Panc1 (cell line): Measurements from ENCODE around the gene ABHD12. TPM values are rescaled to one million over a fixed set of nuclear protein-coding genes. Genes with fewer than 3 reads are reported as not detected.

Experiments
- ATAC-seq: fragments of 200-7000 bp; cut with Tn5 transposase; 2 replicates; pipeline ENCODE4 v1.9.1; 2020; ENCODE audit warnings: mild to moderate bottlenecking, moderate library complexity
- BruUV-seq: library from RNA; stranded (reverse); fragments of 400-500 nt; replicated peaks from 2 replicates; lab custom pipeline; 2021; lab: Mats Ljungman, UMichigan
- CTCF ChIA-PET: fragments of 300-600 bp; sonication (Branson Sonifier 250); formaldehyde crosslinking; loops from one replicate; lab custom pipeline; 2022; ENCODE audit warnings: antibody characterized with exemption; lab: Charles Lee
- POLR2A ChIA-PET: fragments of 300-600 bp; sonication (Branson Sonifier 250); formaldehyde crosslinking; loops from one replicate; lab custom pipeline; 2022; ENCODE audit warnings: antibody characterized with exemption; lab: Charles Lee
- DNase-seq: peaks from one replicate; pipeline ENCODE4 v3.0.0-alpha.2; 2010; ENCODE audit warnings: low read depth, low spot score
- H3K27ac ChIP-seq: 2 replicates; pipeline ENCODE4 v1.5.1; 2011; ENCODE audit warnings: mild to moderate bottlenecking, low read length, inconsistent platforms
- H3K27me3 ChIP-seq: fragments of 200-500 bp; sonication (Bioruptor generic); 2 replicates; pipeline ENCODE4 v1.6.0; 2014; ENCODE audit warnings: low read length, inconsistent platforms; ENCODE audit not compliant: control insufficient read depth, insufficient read depth
- H3K36me3 ChIP-seq: fragments of 200-500 bp; sonication (Bioruptor generic); 2 replicates; pipeline ENCODE4 v1.5.1; 2014; ENCODE audit warnings: inconsistent platforms, mild to moderate bottlenecking, low read length, moderate library complexity; ENCODE audit not compliant: control insufficient read depth, insufficient read depth
- H3K4me1 ChIP-seq: 2 replicates; pipeline ENCODE4 v1.5.1; 2011; ENCODE audit warnings: inconsistent platforms, mild to moderate bottlenecking, low read length, moderate library complexity; ENCODE audit not compliant: control insufficient read depth, insufficient read depth
- H3K4me3 ChIP-seq, 2 experiments: 2 replicates each; pipeline ENCODE4 v1.5.1; 2011 to 2012; ENCODE audit warnings: low read depth in 2 of 2, low read length in 2 of 2, mild to moderate bottlenecking in 2 of 2, inconsistent platforms in 1 of 2, moderate library complexity in 1 of 2
- H3K9me3 ChIP-seq: fragments of 200-500 bp; sonication (Bioruptor generic); 2 replicates; pipeline ENCODE4 v1.5.1; 2014; ENCODE audit warnings: low read depth, mild to moderate bottlenecking, inconsistent platforms, low read length, moderate library complexity; ENCODE audit not compliant: control insufficient read depth, insufficient read depth
- POLR2AphosphoS5 ChIP-seq: IDR thresholded peaks from 2 replicates; pipeline ENCODE4 v1.6.1; 2012; ENCODE audit warnings: mild to moderate bottlenecking, low read depth, low read length, moderate library complexity
- SIN3A ChIP-seq: IDR thresholded peaks from 2 replicates; pipeline ENCODE4 v1.6.1; 2012; ENCODE audit warnings: low read depth, mild to moderate bottlenecking, low read length, moderate library complexity, borderline replicate concordance; ENCODE audit not compliant: insufficient read depth
- TCF7L2 ChIP-seq: IDR thresholded peaks from 2 replicates; pipeline ENCODE4 v1.6.1; 2011; ENCODE audit warnings: mild to moderate bottlenecking, low read depth, low read length, inconsistent platforms
- in situ Hi-C: cut with HindIII; loops from 2 replicates; pipeline ENCODE4 v1.10.0; 2016; ENCODE audit warnings: low sequenced_read_pairs, low pct_unique_long_range_greater_than_20kb
- intact Hi-C: fragments of 100-400 bp; cut with micrococcal nuclease; formaldehyde crosslinking; loops from one replicate; pipeline ENCODE4 v1.10.0; 2022; ENCODE audit not compliant: unreplicated experiment
- total RNA-seq: library from RNA; stranded (reverse); gene quantifications from one replicate; pipeline ENCODE4 v1.2.1, GENCODE V29; 2021; ENCODE audit not compliant: unreplicated experiment
- TF ChIP-seq, protein P1 (sequence below), 2 experiments: IDR thresholded peaks; 2 replicates each; pipeline ENCODE4 v1.6.1; 2011 to 2012; ENCODE audit warnings: low read depth in 2 of 2, control low read depth in 1 of 2, low read length in 1 of 2, mild to moderate bottlenecking in 1 of 2, moderate library complexity in 1 of 2; ENCODE audit not compliant: insufficient read depth in 1 of 2
- TF ChIP-seq, protein P2 (sequence below): fragments of 450-650 bp; IDR thresholded peaks from 2 replicates; pipeline ENCODE4 v1.5.1; 2017; ENCODE audit warnings: mild to moderate bottlenecking

Gene ABHD12
- total RNA-seq, 1 experiment from 2014 or later: 90.9 TPM

DNA sequence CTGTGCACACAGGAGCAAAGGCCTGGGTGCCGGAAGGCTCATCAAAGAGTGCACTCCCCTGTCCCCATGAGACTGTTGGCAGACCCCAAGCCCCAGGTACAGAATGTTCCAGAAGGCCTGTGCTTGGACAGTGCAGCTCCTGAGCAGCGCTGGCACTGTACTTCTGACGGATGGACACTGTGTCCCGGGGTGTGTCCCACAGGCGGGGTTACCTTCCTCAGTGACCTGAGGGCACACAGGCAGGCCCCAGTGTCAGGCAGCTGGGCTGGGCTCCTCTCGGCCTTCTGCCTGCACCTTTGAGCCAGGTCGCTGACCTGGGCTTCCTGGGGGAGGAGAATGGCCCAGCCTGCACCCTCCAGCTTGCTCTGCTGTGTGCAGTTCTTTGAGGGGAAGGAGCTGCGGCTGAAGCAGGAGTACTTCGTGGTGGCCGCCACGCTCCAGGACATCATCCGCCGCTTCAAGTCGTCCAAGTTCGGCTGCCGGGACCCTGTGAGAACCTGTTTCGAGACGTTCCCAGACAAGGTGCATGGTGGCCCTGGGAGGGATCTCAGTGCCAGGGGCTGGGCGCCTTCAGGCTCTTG lies 112.6 kb downstream of the ABHD12 start:
- H3K27ac ChIP-seq: no peak overlapping the region
- TF ChIP-seq, protein P1, sequence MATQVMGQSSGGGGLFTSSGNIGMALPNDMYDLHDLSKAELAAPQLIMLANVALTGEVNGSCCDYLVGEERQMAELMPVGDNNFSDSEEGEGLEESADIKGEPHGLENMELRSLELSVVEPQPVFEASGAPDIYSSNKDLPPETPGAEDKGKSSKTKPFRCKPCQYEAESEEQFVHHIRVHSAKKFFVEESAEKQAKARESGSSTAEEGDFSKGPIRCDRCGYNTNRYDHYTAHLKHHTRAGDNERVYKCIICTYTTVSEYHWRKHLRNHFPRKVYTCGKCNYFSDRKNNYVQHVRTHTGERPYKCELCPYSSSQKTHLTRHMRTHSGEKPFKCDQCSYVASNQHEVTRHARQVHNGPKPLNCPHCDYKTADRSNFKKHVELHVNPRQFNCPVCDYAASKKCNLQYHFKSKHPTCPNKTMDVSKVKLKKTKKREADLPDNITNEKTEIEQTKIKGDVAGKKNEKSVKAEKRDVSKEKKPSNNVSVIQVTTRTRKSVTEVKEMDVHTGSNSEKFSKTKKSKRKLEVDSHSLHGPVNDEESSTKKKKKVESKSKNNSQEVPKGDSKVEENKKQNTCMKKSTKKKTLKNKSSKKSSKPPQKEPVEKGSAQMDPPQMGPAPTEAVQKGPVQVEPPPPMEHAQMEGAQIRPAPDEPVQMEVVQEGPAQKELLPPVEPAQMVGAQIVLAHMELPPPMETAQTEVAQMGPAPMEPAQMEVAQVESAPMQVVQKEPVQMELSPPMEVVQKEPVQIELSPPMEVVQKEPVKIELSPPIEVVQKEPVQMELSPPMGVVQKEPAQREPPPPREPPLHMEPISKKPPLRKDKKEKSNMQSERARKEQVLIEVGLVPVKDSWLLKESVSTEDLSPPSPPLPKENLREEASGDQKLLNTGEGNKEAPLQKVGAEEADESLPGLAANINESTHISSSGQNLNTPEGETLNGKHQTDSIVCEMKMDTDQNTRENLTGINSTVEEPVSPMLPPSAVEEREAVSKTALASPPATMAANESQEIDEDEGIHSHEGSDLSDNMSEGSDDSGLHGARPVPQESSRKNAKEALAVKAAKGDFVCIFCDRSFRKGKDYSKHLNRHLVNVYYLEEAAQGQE (IDR thresholded peaks at IDR 0.05; ENCODE audit: insufficient read depth in 1 of 2, low read depth in 2 of 2, low read length in 1 of 2): no peak
- TF ChIP-seq POLR2AphosphoS5 (no peak), TCF7L2 (no peak), SIN3A (no peak)
- TF ChIP-seq, protein P2, sequence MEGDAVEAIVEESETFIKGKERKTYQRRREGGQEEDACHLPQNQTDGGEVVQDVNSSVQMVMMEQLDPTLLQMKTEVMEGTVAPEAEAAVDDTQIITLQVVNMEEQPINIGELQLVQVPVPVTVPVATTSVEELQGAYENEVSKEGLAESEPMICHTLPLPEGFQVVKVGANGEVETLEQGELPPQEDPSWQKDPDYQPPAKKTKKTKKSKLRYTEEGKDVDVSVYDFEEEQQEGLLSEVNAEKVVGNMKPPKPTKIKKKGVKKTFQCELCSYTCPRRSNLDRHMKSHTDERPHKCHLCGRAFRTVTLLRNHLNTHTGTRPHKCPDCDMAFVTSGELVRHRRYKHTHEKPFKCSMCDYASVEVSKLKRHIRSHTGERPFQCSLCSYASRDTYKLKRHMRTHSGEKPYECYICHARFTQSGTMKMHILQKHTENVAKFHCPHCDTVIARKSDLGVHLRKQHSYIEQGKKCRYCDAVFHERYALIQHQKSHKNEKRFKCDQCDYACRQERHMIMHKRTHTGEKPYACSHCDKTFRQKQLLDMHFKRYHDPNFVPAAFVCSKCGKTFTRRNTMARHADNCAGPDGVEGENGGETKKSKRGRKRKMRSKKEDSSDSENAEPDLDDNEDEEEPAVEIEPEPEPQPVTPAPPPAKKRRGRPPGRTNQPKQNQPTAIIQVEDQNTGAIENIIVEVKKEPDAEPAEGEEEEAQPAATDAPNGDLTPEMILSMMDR: no peak
- peaks cover 26% of the 10 kb centered on the region for H3K36me3 ChIP-seq
- ATAC-seq (no peak), DNase-seq (no peak)
- intact Hi-C loops: no loop called here
- no TSS peak for BruUV-seq
- ChIA-PET CTCF (no interaction called here), POLR2A (interaction anchor here (0.7 kb wide), 1 partner anchor 24 kb away, joined by 5 read pairs; no protein-coding TSS in a partner anchor)
- peaks cover 7% of the 10 kb centered on the region; the same call in 1 of the 2 replicates for H3K4me1 ChIP-seq
- no peaks in the 10 kb centered on the region for H3K27me3 ChIP-seq
- in situ Hi-C loops: no loop called here
- H3K9me3 ChIP-seq: no peaks in the 10 kb centered on the region
- no peak overlapping the region for H3K4me3 ChIP-seq

DNA sequence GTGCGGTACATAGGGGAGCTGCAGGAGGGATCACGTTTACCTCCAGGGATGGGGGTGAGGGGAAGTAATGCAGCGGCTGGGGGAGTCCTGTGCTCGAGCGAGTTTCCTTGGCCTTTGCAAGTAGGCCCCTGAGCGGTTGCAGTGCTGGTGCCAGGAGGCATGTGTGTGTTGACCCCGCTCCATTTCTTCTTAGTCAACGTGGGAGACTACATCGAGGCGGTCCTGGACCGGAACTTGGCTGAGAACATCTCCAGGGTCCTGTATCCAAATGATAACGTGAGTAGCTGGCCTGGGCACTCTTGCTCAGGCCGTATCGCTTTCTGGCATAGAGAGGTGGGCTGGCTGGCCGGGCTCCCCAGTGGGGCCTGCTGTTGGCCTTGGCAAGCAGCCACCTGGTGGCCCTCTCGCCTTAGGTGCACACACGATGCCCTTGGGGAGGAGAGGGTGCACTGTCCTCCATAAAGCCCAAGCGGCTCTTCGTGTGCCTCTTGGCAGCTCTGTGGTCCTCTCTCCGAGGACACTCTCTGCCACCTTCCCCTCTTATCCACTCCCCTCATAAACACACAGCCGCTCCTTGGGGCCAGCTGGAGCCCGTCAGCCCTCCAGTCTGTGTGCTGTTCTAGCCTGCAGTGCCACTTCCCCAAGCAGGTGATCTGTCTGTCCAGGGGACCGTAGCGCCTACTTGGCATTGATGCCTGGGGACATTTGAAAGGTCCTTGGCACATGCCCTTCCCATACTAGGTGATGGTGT lies 113.4 kb downstream of the ABHD12 start:
- in situ Hi-C loops (no loop called here), intact Hi-C loops (no loop called here)
- no peaks in the 10 kb centered on the region for H3K9me3 ChIP-seq
- no peak for ATAC-seq
- ChIA-PET CTCF (no interaction called here), POLR2A (interaction anchor here (0.7 kb wide), 1 partner anchor 23 kb away, joined by 5 read pairs; no protein-coding TSS in a partner anchor)
- H3K27ac ChIP-seq: no peak overlapping the region
- no TSS peak for BruUV-seq
- no peaks in the 10 kb centered on the region for H3K27me3 ChIP-seq
- H3K4me1 ChIP-seq: peaks cover 7% of the 10 kb centered on the region; the same call in 1 of the 2 replicates
- no peak overlapping the region for H3K4me3 ChIP-seq
- no peak for TF ChIP-seq POLR2AphosphoS5
- TF ChIP-seq, protein P1 (IDR thresholded peaks at IDR 0.05; ENCODE audit: insufficient read depth in 1 of 2, low read depth in 2 of 2, low read length in 1 of 2): no peak
- no peak for TF ChIP-seq SIN3A
- TF ChIP-seq, protein P2: no peak
- no peak for TF ChIP-seq TCF7L2
- peaks cover 27% of the 10 kb centered on the region for H3K36me3 ChIP-seq
- no peak for DNase-seq
